ENCODE results near the gene HTT. TPM values are rescaled to one million over a fixed set of nuclear protein-coding genes. Genes with fewer than 3 reads are reported as not detected.

HTT gene
- total and polyA plus RNA-seq, 10 of the 15 experiments (the other 5 are each of a cell fraction or from before 2014, with no cell fraction given) = 3.3 to 113 (median 43.3) TPM

DNA sequence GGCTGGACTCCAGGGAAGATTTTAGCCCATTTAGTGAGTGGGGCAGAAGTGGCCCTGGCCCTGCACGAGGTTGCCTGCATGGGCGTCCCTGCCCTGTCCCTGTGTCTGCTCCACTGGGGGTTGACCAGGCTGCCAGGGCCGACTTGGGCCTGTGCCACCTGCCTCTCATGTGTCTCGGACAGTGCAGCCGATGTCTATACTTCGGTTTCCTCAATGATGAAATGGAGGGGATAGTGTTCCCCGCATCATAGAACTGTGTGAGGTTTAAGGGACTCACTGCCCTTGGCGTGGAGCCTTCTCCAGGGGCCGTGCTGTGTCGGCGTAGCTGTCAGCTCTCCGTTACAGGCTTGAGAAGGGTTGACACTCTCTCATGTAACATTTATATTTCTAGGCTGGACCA is 147.5 kb downstream of the HTT start:
- Histone ChIP-seq H3K79me2 (ENCODE audit: control insufficient read depth, insufficient read depth, low read length) (no peaks in the 10 kb centered on the region), H3K27me3 (replicated peaks in 1 of 2; ENCODE audit: control insufficient read depth in 2 of 2, insufficient read depth in 2 of 2, low read length in 1 of 2) (no peaks in the 10 kb centered on the region), H3K4me3 (no peak overlapping the region), H3K36me3 (ENCODE audit: control insufficient read depth in 2 of 2, insufficient read depth in 2 of 2, low read length in 1 of 2) (peaks cover 41 to 55% of the 10 kb centered on the region in 2 experiments), H3K9ac (ENCODE audit: control insufficient read depth, insufficient read depth, low read length) (no peak overlapping the region), H3K9me3 (replicated peaks; ENCODE audit: control insufficient read depth, insufficient read depth, low read length) (no peaks in the 10 kb centered on the region), H2AFZ (ENCODE audit: control insufficient read depth, low read depth, low read length) (no peak overlapping the region), H3K27ac (ENCODE audit: control insufficient read depth, insufficient read depth) (no peak overlapping the region), H3K4me2 (ENCODE audit: control insufficient read depth, insufficient read depth) (no peak overlapping the region), H4K20me1 (ENCODE audit: control insufficient read depth, insufficient read depth) (no peaks in the 10 kb centered on the region), H3K4me1 (ENCODE audit: control insufficient read depth, insufficient read depth, low read length) (no peaks in the 10 kb centered on the region)
- 94% methylated on average over 12 of the region's 12 CpGs for WGBS (ENCODE audit: insufficient coverage, insufficient replicate concordance, low lambda C conversion rate, missing lambda C conversion rate)
- POLR2A ChIA-PET = no interaction called here
- intact Hi-C loops (cut with micrococcal nuclease; ENCODE audit: unreplicated experiment) = no loop called here
- ATAC-seq (no peak), FAIRE-seq (no peak), DNase-seq (ENCODE audit: low read depth, low spot score) (no peak)
- SMC1A ChIA-PET (ENCODE audit: uncharacterized antibody, unreplicated experiment) = no interaction called here
- CTCF ChIA-PET = interaction anchor here (1.4 kb wide), 1 partner anchor 20 kb away, joined by 5 read pairs; no protein-coding TSS in a partner anchor
- BruUV-seq (replicated peaks) = no TSS peak
- in situ Hi-C loops (cut with MboI) = no loop called here
- RAD21 ChIA-PET (ENCODE audit: unreplicated experiment) = no interaction called here
- TF ChIP-seq RBBP5 (conservative IDR thresholded peaks at IDR 0.05) (no peak), STAT3 (IDR thresholded peaks at IDR 0.05; ENCODE audit: low read depth, low read length) (no peak), IKZF1 (conservative IDR thresholded peaks at IDR 0.05) (no peak), NBN (IDR thresholded peaks at IDR 0.05) (no peak), GABPA (IDR thresholded peaks at IDR 0.05; ENCODE audit: low read depth) (no peak), HCFC1 (IDR thresholded peaks at IDR 0.05; ENCODE audit: low read length) (no peak), IKZF2 (IDR thresholded peaks at IDR 0.05) (no peak), PBX3 (IDR thresholded peaks at IDR 0.05; ENCODE audit: insufficient replicate concordance, low read depth, low read length) (no peak), TCF12 (IDR thresholded peaks at IDR 0.05; ENCODE audit: low read depth, low read length) (no peak), TAF1 (IDR thresholded peaks at IDR 0.05; ENCODE audit: borderline replicate concordance, low read depth, low read length) (no peak), ZBTB11 (CRISPR knock-in tag; IDR thresholded peaks at IDR 0.05) (no peak)
- TF ChIP-seq, protein P1, sequence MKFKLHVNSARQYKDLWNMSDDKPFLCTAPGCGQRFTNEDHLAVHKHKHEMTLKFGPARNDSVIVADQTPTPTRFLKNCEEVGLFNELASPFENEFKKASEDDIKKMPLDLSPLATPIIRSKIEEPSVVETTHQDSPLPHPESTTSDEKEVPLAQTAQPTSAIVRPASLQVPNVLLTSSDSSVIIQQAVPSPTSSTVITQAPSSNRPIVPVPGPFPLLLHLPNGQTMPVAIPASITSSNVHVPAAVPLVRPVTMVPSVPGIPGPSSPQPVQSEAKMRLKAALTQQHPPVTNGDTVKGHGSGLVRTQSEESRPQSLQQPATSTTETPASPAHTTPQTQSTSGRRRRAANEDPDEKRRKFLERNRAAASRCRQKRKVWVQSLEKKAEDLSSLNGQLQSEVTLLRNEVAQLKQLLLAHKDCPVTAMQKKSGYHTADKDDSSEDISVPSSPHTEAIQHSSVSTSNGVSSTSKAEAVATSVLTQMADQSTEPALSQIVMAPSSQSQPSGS (IDR thresholded peaks at IDR 0.05; ENCODE audit: low read length) = no peak
- TF ChIP-seq, protein P2, sequence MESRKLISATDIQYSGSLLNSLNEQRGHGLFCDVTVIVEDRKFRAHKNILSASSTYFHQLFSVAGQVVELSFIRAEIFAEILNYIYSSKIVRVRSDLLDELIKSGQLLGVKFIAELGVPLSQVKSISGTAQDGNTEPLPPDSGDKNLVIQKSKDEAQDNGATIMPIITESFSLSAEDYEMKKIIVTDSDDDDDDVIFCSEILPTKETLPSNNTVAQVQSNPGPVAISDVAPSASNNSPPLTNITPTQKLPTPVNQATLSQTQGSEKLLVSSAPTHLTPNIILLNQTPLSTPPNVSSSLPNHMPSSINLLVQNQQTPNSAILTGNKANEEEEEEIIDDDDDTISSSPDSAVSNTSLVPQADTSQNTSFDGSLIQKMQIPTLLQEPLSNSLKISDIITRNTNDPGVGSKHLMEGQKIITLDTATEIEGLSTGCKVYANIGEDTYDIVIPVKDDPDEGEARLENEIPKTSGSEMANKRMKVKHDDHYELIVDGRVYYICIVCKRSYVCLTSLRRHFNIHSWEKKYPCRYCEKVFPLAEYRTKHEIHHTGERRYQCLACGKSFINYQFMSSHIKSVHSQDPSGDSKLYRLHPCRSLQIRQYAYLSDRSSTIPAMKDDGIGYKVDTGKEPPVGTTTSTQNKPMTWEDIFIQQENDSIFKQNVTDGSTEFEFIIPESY (IDR thresholded peaks at IDR 0.05) = no peak

All from GM12878 (cell line).